Fibroblast of the aortic adventitia (primary cell): Measurements from ENCODE around the gene MCTP1. TPM values are rescaled to one million over a fixed set of nuclear protein-coding genes. Genes with fewer than 3 reads are reported as not detected.

Experiments used
- DNase-seq: peaks from one replicate; pipeline ENCODE4 v3.0.0-alpha.2; 2010; ENCODE audit warnings: low read depth
- H3K4me3 ChIP-seq: 2 replicates; pipeline ENCODE4 v1.5.1; 2011; ENCODE audit warnings: low read depth, mild to moderate bottlenecking, control low read depth, low read length, moderate library complexity
- total RNA-seq: library from RNA; depleted of rRNA; stranded (reverse); fragments of >200 nt; gene quantifications from 2 replicates; pipeline ENCODE4 v1.2.3, GENCODE V29; 2012; ENCODE audit warnings: low replicate concordance
- TF ChIP-seq, protein P1 (sequence below): IDR thresholded peaks from 2 replicates; pipeline ENCODE4 v1.5.1; 2011; ENCODE audit warnings: mild to moderate bottlenecking, low read length, control low read depth, inconsistent platforms; ENCODE audit not compliant: insufficient read depth

The MCTP1 gene
- total RNA-seq, 1 donor = 7.6 TPM

DNA sequence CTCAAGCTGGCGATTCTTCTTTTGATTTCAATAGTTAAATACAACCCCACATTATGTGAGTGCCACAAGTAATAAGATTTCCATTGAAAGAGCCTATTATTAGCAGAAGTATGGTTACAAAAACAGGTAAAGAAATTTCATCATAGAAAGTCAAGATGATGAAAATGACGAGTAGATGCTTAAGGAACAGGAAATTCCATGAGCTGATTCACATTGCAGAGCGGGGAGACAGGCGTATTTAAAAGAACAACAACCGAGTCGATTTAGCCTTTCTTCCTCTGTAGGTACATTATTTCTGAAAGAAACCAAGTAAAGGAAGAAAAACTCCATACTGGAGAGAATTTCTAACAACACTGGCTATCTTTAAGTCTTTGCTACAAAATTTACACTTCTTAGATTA is 356.0 kb downstream of the MCTP1 start:
- DNase-seq = peak; percentile 10
- TF ChIP-seq, protein P1, sequence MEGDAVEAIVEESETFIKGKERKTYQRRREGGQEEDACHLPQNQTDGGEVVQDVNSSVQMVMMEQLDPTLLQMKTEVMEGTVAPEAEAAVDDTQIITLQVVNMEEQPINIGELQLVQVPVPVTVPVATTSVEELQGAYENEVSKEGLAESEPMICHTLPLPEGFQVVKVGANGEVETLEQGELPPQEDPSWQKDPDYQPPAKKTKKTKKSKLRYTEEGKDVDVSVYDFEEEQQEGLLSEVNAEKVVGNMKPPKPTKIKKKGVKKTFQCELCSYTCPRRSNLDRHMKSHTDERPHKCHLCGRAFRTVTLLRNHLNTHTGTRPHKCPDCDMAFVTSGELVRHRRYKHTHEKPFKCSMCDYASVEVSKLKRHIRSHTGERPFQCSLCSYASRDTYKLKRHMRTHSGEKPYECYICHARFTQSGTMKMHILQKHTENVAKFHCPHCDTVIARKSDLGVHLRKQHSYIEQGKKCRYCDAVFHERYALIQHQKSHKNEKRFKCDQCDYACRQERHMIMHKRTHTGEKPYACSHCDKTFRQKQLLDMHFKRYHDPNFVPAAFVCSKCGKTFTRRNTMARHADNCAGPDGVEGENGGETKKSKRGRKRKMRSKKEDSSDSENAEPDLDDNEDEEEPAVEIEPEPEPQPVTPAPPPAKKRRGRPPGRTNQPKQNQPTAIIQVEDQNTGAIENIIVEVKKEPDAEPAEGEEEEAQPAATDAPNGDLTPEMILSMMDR = no peak
- no peak overlapping the region for H3K4me3 ChIP-seq

DNA sequence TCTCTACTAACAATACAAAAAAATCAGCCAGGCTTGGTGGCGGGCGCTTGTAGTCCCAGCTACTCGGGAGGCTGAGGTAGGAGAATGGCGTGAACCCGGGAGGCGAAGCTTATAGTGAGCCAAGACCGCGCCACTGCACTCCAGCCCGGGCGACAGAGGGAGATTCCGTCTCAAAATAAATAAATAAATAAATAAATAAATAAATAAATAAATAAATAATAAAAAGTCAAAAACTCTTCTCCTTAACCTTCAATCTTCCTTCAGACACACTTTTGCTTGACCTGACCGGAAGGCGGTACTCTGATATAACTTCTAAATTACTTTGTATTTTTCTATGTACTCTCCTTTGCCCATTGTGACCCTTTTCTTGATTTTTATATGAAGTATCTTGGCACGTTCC is 364.3 kb downstream of the MCTP1 start:
- no peak overlapping the region for H3K4me3 ChIP-seq
- TF ChIP-seq, protein P1 = no peak
- no peak for DNase-seq

DNA sequence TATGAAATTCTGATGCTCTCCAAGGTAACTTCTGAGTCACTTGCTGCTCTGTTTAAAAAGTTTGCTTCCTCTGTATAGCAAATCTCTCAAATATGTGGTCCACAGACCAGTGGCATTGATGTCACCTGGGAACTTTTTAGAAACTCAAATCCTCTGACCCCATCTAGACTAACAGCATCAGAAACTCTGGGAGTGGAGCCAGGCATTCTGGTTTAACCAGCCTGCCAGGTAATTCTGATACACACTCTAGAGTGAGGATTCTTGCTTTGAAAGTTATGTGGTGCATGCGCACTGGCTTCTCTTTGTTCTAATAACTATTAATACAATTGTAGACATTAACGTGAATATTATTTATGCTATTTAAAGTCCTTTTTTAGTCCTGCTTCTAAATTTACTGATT is 368.3 kb downstream of the MCTP1 start:
- no peak overlapping the region for H3K4me3 ChIP-seq
- no peak for DNase-seq
- TF ChIP-seq, protein P1 = no peak

DNA sequence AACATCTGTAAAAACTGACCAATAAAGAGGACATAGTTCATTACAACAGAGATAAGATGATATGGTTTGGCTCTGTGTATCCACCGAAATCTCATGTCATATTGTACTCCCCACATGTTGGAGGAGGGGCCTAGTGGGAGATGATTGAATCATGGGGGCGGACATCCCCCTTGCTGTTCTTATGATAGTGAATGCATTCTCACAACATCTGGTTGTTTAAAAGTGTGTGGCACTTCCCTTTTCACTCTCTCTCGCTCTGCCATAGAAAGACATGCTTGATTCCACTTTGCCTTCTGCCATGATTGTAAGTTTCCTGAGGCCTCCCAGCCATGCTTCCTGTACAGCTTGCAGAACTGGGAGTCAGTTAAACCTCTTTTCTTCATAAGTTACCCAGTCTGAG is 373.6 kb downstream of the MCTP1 start:
- DNase-seq = no peak
- TF ChIP-seq, protein P1 = no peak
- H3K4me3 ChIP-seq = no peak overlapping the region

DNA sequence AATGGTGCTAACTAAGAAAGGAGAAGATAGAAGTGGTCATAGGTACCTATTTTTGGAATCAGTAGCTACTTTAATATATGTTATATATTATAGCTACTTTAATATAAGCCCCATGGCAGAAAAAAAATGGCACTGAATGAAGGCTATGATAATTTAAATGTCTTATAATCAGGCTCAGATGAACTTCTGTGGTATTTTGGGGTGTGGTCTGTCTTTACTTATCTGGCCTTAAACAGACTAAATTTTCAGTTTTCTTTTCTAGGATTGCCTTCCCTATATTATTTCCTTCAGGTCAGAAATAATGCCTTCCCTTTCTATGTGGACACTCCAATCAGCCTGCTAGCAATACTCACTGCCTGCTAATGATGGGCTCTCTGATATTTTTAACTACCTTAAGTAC is 374.2 kb downstream of the MCTP1 start:
- H3K4me3 ChIP-seq = no peak overlapping the region
- DNase-seq = no peak
- TF ChIP-seq, protein P1 = no peak

DNA sequence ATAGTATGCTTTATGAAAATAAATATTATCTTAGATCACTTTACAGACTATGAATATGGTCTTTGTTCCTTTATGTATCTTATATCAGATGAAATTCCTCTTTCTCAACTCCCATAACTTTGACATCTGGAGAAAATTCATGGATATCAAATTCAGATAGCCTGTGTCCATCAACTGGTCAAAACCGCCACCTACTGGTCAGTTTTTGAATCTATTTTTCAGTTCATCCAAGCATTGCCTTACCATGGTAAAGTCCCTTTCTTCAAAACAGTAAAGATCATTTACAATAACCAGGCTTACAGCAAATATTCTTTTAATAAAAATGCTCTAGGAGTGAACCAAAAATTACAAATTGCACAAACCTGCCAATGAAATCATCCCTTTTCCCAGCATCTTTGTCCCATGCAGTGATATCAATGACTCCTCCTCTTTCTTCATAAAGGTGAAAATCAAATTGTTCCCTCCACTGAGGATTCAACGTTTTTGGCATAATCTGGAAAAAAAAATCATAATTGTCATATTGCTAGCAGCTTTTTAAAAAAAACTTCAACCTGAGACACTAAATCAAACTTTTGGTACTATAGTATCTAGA is 375.9 kb downstream of the MCTP1 start:
- DNase-seq = peak; percentile 64
- no peak overlapping the region for H3K4me3 ChIP-seq
- TF ChIP-seq, protein P1 = peak; percentile 70

DNA sequence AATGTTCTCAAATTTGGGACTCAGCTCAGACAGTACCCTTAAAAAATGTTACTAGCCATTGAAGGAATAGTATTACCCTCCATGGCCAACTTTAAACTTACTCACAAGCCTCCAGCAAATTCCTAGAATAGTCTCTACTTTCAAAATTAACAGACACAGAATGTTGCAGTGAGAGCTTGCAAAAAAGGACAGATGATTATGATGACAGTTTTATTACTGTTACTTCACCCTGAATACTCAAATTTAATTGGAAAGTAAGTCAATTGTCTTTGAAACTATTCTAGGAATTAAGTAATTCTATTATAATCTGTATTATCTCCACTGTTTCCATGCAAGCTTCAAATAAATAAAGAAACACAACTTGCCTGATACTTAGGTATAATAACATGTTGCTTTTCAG is 378.1 kb downstream of the MCTP1 start:
- no peak for DNase-seq
- no peak overlapping the region for H3K4me3 ChIP-seq
- TF ChIP-seq, protein P1 = no peak
